ENCODE measurements around the gene CAMKMT.

CAMKMT gene

DNA sequence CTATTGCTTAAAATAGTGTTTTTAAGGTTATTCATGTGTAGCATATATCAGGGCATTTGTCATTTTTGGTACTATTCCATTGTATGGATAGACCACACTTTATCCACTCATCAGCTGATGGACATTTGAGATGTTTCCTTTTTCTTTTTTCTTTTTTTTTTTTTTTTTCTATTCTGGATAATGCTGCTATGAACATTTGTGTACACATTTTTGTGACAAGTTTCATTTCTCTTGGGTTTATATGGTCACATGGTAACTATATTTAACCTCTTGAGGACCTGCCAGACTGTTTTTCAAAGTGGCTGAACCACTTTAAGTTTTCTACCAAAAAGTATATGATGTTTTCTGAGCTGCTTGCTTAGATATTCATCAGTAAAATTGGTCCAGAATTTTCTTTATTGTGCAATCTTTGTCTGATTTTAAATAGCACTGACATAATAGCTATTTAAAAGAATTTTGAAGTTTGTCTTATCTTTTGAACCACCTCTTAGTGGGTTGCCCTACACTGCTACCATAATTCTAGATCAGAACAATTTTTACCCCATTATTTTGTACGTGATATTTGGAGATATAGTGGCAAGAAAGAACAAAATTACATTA is 360.4 kb downstream of the CAMKMT start:
- peak; percentile 13 for DNase-seq (ENCODE audit: low read depth)
- TF ChIP-seq, protein P1, sequence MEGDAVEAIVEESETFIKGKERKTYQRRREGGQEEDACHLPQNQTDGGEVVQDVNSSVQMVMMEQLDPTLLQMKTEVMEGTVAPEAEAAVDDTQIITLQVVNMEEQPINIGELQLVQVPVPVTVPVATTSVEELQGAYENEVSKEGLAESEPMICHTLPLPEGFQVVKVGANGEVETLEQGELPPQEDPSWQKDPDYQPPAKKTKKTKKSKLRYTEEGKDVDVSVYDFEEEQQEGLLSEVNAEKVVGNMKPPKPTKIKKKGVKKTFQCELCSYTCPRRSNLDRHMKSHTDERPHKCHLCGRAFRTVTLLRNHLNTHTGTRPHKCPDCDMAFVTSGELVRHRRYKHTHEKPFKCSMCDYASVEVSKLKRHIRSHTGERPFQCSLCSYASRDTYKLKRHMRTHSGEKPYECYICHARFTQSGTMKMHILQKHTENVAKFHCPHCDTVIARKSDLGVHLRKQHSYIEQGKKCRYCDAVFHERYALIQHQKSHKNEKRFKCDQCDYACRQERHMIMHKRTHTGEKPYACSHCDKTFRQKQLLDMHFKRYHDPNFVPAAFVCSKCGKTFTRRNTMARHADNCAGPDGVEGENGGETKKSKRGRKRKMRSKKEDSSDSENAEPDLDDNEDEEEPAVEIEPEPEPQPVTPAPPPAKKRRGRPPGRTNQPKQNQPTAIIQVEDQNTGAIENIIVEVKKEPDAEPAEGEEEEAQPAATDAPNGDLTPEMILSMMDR (IDR thresholded peaks at IDR 0.05; ENCODE audit: low read depth, low read length, missing control alignments): no peak
- no peak overlapping the region for H3K4me3 ChIP-seq (ENCODE audit: low read depth, low read length)

- DNase-seq (ENCODE audit: low read depth): no peak
- TF ChIP-seq, protein P1 (IDR thresholded peaks at IDR 0.05; ENCODE audit: low read depth, low read length, missing control alignments): no peak
- H3K4me3 ChIP-seq (ENCODE audit: low read depth, low read length): no peak overlapping the region
Observed at GRCh38 chr2:44723921-44724320, 362.2 kb downstream of the CAMKMT start.

DNA sequence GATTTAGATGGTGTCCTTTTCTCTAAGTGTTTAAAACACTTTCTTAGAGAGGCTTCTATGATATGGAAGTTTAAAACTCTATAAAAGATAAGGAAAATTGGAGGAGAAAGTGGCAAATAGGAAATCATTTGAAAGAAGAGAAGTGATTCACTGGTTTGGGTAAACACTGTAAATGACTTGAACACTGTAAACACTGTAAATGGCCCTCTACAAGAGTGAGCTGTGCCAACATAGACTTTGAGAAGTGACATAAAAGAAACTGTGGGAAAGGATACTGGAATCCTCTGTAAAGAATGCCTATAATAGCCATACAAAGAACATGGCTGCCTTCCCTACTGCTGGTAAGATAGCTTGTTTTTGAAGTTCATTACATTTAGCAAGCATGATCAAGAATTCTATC is 368.8 kb downstream of the CAMKMT start:
- TF ChIP-seq, protein P1 (IDR thresholded peaks at IDR 0.05; ENCODE audit: low read depth, low read length, missing control alignments): no peak
- DNase-seq (ENCODE audit: low read depth): no peak
- no peak overlapping the region for H3K4me3 ChIP-seq (ENCODE audit: low read depth, low read length)

DNA sequence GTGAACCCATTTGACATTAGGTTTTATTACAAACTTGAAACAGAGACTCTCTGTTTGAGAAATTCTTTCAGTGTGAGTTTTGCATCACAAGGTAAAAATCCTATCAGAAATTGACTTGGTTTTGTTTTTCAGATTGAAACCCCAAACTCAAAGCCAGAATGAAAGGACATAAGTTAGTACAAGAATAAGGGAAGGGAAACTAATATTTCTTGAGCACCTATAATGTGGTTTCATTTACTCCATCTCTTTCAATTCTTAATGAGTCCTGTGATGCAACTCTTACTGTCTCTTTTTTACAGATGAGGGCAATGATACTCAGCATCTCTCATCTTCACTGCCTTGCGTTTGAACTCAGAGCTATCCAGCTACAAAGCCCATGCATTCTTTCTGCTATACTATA is 369.8 kb downstream of the CAMKMT start:
- TF ChIP-seq, protein P1 (IDR thresholded peaks at IDR 0.05; ENCODE audit: low read depth, low read length, missing control alignments): no peak
- H3K4me3 ChIP-seq (ENCODE audit: low read depth, low read length): no peak overlapping the region
- peak; percentile 58 for DNase-seq (ENCODE audit: low read depth)

- no peak overlapping the region for H3K4me3 ChIP-seq (ENCODE audit: low read depth, low read length)
- TF ChIP-seq, protein P1 (IDR thresholded peaks at IDR 0.05; ENCODE audit: low read depth, low read length, missing control alignments): no peak
- DNase-seq (ENCODE audit: low read depth): no peak
Observed at GRCh38 chr2:44736270-44736942, 374.7 kb downstream of the CAMKMT start.

DNA sequence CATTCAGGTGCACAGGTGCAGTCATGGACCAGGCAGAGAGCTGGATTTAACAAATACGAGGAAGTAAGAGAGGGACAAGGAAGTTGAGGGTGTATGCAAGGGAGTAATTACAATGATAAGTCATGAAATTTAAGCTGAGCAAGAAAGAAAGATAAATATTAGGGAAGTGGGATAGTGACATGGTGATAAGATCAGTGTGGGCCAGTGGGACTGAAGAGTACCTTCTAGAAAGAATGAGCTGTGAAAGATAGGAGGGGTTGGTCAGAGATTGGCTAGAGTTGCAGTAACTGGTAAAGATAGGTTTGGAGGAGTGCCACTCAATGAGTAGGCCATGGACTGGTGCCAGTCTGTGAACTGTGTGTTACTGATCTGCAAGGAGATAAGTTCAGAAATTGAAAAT is 378.9 kb downstream of the CAMKMT start:
- TF ChIP-seq, protein P1 (IDR thresholded peaks at IDR 0.05; ENCODE audit: low read depth, low read length, missing control alignments): no peak
- no peak overlapping the region for H3K4me3 ChIP-seq (ENCODE audit: low read depth, low read length)
- DNase-seq (ENCODE audit: low read depth): no peak

GRCh38 chr2:44741507-44741906 is 379.8 kb downstream of the CAMKMT start:
- H3K4me3 ChIP-seq (ENCODE audit: low read depth, low read length): no peak overlapping the region
- no peak for DNase-seq (ENCODE audit: low read depth)
- TF ChIP-seq, protein P1 (IDR thresholded peaks at IDR 0.05; ENCODE audit: low read depth, low read length, missing control alignments): no peak

Measured in GM12864 (cell line).